ENCODE data around the gene MAP4K1. TPM values are rescaled to one million over a fixed set of nuclear protein-coding genes. Genes with fewer than 3 reads are reported as not detected.
A peak's percentile ranks its signal among the peaks of the same experiment; 100 is the strongest.
"Not testable (repeated sequence)": the region's sequence is repeated elsewhere in the genome, so short reads cannot be mapped to it uniquely, and the experiment has no call there.

The MAP4K1 gene
- total RNA-seq, 1 experiment from 2014 or later, result 2.3 TPM

DNA sequence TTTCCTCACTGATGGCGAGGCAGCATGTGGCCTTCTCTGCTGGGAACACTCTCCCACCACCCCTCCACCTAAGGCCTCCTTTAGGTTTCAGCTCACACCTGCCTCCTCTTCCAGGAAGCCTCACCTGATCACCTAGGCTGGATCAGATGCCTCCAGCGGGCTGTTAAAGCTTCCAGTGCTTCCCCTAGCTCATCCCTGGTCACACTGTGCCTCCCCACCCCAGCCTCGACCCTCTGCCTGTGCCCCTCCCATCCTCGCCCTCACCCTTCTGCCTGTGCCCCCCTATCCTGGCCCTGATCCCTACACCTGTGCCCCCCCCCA, 33.8 kb downstream of the MAP4K1 start:
- Histone ChIP-seq H3K4me3 (ENCODE audit: low read length) (no peak overlapping the region), H3K4me2 (ENCODE audit: low read length) (no peak overlapping the region), H3F3A (ENCODE audit: low read length, unreplicated experiment) (no peaks in the 10 kb centered on the region), H3K9ac (ENCODE audit: low read length) (no peak overlapping the region), H3K9me2 (replicated peaks; ENCODE audit: low read length) (no peaks in the 10 kb centered on the region), H3K36me3 (ENCODE audit: low read depth, low read length) (no peaks in the 10 kb centered on the region), H3K27ac (ENCODE audit: low read length) (no peak overlapping the region), H2AFZ (ENCODE audit: low read length) (no peak overlapping the region), H3K9me3 (ENCODE audit: low read length) (no peaks in the 10 kb centered on the region), H3K4me1 (ENCODE audit: insufficient read depth, low read length) (no peaks in the 10 kb centered on the region), H3K27me3 (ENCODE audit: low read length) (no peaks in the 10 kb centered on the region), H4K20me1 (ENCODE audit: low read length) (no peaks in the 10 kb centered on the region), H3K79me2 (ENCODE audit: low read length) (no peaks in the 10 kb centered on the region)
- ChIA-PET POLR2A (ENCODE audit: unreplicated experiment) (no interaction called here), CTCF (no interaction called here)
- DNase-seq, result no peak
- no peak for TF ChIP-seq EZH2phosphoT487 (IDR thresholded peaks at IDR 0.05; ENCODE audit: borderline replicate concordance, low read length)
- TF ChIP-seq, protein P1, sequence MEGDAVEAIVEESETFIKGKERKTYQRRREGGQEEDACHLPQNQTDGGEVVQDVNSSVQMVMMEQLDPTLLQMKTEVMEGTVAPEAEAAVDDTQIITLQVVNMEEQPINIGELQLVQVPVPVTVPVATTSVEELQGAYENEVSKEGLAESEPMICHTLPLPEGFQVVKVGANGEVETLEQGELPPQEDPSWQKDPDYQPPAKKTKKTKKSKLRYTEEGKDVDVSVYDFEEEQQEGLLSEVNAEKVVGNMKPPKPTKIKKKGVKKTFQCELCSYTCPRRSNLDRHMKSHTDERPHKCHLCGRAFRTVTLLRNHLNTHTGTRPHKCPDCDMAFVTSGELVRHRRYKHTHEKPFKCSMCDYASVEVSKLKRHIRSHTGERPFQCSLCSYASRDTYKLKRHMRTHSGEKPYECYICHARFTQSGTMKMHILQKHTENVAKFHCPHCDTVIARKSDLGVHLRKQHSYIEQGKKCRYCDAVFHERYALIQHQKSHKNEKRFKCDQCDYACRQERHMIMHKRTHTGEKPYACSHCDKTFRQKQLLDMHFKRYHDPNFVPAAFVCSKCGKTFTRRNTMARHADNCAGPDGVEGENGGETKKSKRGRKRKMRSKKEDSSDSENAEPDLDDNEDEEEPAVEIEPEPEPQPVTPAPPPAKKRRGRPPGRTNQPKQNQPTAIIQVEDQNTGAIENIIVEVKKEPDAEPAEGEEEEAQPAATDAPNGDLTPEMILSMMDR (conservative IDR thresholded peaks at IDR 0.05; ENCODE audit: low read depth, low read length), result no peak
- TF ChIP-seq EZH2 (IDR thresholded peaks at IDR 0.05; ENCODE audit: low read length, unreplicated experiment), result no peak
- BruUV-seq (replicated peaks), result no TSS peak
- no peak for ATAC-seq
- intact Hi-C loops (cut with micrococcal nuclease), result no loop called here

DNA sequence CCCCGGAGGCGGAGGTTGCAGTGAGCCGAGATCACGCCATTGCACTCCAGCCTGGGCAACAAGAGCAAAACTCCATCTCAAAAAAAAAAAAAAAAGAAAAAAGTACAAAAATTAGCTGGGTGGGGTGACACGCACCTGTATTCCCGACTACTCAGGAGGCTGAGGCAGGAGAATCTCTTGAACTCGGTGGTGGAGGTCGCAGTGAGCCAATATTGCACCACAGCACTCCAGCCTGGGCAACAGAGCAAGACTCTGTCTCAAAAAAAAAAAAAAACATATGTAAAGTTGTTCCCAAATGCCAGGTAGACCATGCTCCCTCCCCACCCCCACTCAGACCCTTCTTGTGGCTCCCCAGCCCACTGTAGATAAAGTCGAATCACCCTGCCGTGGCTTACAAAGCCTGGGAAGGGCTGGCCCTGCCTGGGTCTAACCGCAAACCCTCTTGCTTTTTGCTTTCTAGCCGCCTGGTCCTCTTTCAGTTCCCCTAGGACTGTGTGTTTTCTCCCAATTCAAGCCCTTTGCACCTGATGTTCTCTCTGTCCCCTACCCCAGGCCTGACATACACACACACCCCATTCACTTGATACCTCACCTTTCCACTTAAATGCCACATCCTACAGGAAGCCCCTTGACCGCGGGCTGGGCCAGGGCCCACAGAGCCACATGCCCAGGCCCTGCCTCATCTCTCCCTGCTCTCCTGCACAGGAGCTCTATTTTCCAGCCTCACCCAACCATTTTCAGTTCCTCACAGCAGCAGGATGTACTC, 34.4 kb downstream of the MAP4K1 start:
- Histone ChIP-seq H3F3A (ENCODE audit: low read length, unreplicated experiment) (no peaks in the 10 kb centered on the region), H3K79me2 (ENCODE audit: low read length) (no peaks in the 10 kb centered on the region), H3K27me3 (ENCODE audit: low read length) (no peaks in the 10 kb centered on the region), H3K4me1 (ENCODE audit: insufficient read depth, low read length) (no peaks in the 10 kb centered on the region), H3K9me3 (ENCODE audit: low read length) (no peaks in the 10 kb centered on the region), H3K4me2 (ENCODE audit: low read length) (no peak overlapping the region), H3K36me3 (ENCODE audit: low read depth, low read length) (no peaks in the 10 kb centered on the region), H3K9me2 (replicated peaks; ENCODE audit: low read length) (no peaks in the 10 kb centered on the region), H4K20me1 (ENCODE audit: low read length) (no peaks in the 10 kb centered on the region), H3K27ac (ENCODE audit: low read length) (no peak overlapping the region), H3K9ac (ENCODE audit: low read length) (no peak overlapping the region), H2AFZ (ENCODE audit: low read length) (no peak overlapping the region), H3K4me3 (ENCODE audit: low read length) (no peak overlapping the region)
- BruUV-seq (replicated peaks), result no TSS peak
- ATAC-seq, result no peak
- intact Hi-C loops (cut with micrococcal nuclease), result no loop called here
- CTCF ChIA-PET, result no interaction called here
- POLR2A ChIA-PET (ENCODE audit: unreplicated experiment), result no interaction called here
- no peak for DNase-seq
- no peak for TF ChIP-seq EZH2phosphoT487 (IDR thresholded peaks at IDR 0.05; ENCODE audit: borderline replicate concordance, low read length)
- TF ChIP-seq, protein P1 (conservative IDR thresholded peaks at IDR 0.05; ENCODE audit: low read depth, low read length), result no peak
- no peak for TF ChIP-seq EZH2 (IDR thresholded peaks at IDR 0.05; ENCODE audit: low read length, unreplicated experiment)

DNA sequence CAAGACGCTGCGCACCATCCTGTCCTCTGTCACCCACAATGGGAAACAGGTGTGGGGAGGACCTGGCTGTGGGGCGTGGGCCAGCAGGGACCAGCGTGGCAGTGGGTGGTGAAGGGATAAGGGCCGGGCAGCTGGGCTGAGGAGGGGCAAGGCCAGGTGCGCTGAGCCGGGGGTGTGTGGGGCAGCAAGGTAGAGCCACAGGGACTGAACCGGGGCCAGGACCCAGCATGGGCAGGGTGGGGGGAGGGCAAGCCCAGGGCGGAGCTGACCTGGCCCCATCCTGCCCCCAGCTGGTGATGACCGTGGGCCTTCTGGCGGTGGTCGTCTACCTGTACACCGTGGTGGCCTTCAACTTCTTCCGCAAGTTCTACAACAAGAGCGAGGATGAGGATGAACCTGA, 37.7 kb downstream of the MAP4K1 start:
- H4K20me1 ChIP-seq (ENCODE audit: low read length), result no peaks in the 10 kb centered on the region
- no peak overlapping the region for H3K4me2 ChIP-seq (ENCODE audit: low read length)
- CTCF ChIA-PET, result no interaction called here
- intact Hi-C loops (cut with micrococcal nuclease), result no loop called here
- H3K4me3 ChIP-seq (ENCODE audit: low read length), result no peak overlapping the region
- ATAC-seq (no peak), DNase-seq (no peak)
- H3K4me1 ChIP-seq (ENCODE audit: insufficient read depth, low read length), result no peaks in the 10 kb centered on the region
- H3K27me3 ChIP-seq (ENCODE audit: low read length), result no peaks in the 10 kb centered on the region
- no peak overlapping the region for H3K9ac ChIP-seq (ENCODE audit: low read length)
- no peak overlapping the region for H2AFZ ChIP-seq (ENCODE audit: low read length)
- H3K9me3 ChIP-seq (ENCODE audit: low read length), result no peaks in the 10 kb centered on the region
- H3K79me2 ChIP-seq (ENCODE audit: low read length), result no peaks in the 10 kb centered on the region
- BruUV-seq (replicated peaks), result no TSS peak
- H3K36me3 ChIP-seq (ENCODE audit: low read depth, low read length), result no peaks in the 10 kb centered on the region
- H3F3A ChIP-seq (ENCODE audit: low read length, unreplicated experiment), result no peaks in the 10 kb centered on the region
- POLR2A ChIA-PET (ENCODE audit: unreplicated experiment), result no interaction called here
- H3K9me2 ChIP-seq (replicated peaks; ENCODE audit: low read length), result no peaks in the 10 kb centered on the region
- no peak overlapping the region for H3K27ac ChIP-seq (ENCODE audit: low read length)
- TF ChIP-seq, protein P1 (conservative IDR thresholded peaks at IDR 0.05; ENCODE audit: low read depth, low read length), result no peak
- no peak for TF ChIP-seq EZH2phosphoT487 (IDR thresholded peaks at IDR 0.05; ENCODE audit: borderline replicate concordance, low read length)
- no peak for TF ChIP-seq EZH2 (IDR thresholded peaks at IDR 0.05; ENCODE audit: low read length, unreplicated experiment)

DNA sequence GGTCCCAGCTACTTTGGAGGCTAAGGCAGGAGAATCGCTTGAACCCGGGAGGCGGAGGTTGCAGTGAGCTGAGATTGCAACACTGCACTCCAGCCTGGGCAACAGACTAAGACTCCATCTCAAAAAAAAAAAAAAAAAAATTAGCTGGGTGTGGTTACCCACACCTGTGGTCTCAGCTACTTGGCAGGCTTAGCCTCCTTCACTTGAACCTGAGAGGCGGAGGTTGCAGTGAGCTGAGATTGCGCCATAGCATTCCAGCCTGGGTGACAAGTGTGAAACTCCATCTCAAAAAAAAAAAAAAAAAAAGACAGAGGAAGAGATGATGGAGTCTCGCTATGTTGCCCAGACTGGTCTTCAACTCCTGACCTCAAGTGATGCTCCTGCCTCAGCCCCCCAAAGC, 38.4 kb downstream of the MAP4K1 start:
- not testable (repeated sequence) for ATAC-seq; H3K4me3 ChIP-seq (ENCODE audit: low read length)

More for the DNA sequence above, 38.4 kb downstream of the MAP4K1 start:
- H3K9me2 ChIP-seq (replicated peaks; ENCODE audit: low read length); H3K4me1 ChIP-seq (ENCODE audit: insufficient read depth, low read length); CTCF ChIA-PET; BruUV-seq (replicated peaks); H3K27ac ChIP-seq (ENCODE audit: low read length); H3K9ac ChIP-seq (ENCODE audit: low read length); H3K79me2 ChIP-seq (ENCODE audit: low read length); H3K9me3 ChIP-seq (ENCODE audit: low read length); H3K36me3 ChIP-seq (ENCODE audit: low read depth, low read length); POLR2A ChIA-PET (ENCODE audit: unreplicated experiment); H3K27me3 ChIP-seq (ENCODE audit: low read length); H2AFZ ChIP-seq (ENCODE audit: low read length); H3K4me2 ChIP-seq (ENCODE audit: low read length); H3F3A ChIP-seq (ENCODE audit: low read length, unreplicated experiment); intact Hi-C loops (cut with micrococcal nuclease); H4K20me1 ChIP-seq (ENCODE audit: low read length): not testable (repeated sequence)
- DNase-seq, result peak; percentile 49

All from PC-3 (cell line).